Neutrophil (primary cell): ENCODE data around the gene GPR153.
A peak's percentile ranks its signal among the peaks of the same experiment; 100 is the strongest.

Experiments
- H3K27ac ChIP-seq: fragments of 200-600 bp; sonication (generic); 2 replicates; pipeline ENCODE4 v1.5.1; 2016; ENCODE audit warnings: mild to moderate bottlenecking, moderate library complexity
- H3K27me3 ChIP-seq: fragments of 200-600 bp; sonication (generic); 2 replicates; pipeline ENCODE4 v1.6.0; 2016; ENCODE audit warnings: mild to moderate bottlenecking
- H3K36me3 ChIP-seq: fragments of 200-600 bp; sonication (generic); 2 replicates; pipeline ENCODE4 v1.5.1; 2017
- H3K4me1 ChIP-seq, 2 experiments: fragments of 200-600 bp in 1 of 2; sonication (generic) in 1 of 2; 1 replicate in 1 of 2; 2 replicates in 1 of 2; pipeline versions ENCODE4 v1.5.1 to v1.6.1; 2013 to 2016; ENCODE audit warnings: low read depth in 1 of 2, low read length in 1 of 2, mild to moderate bottlenecking in 1 of 2, moderate library complexity in 1 of 2; ENCODE audit not compliant: control insufficient read depth in 1 of 2, insufficient read depth in 1 of 2
- H3K4me3 ChIP-seq, 2 experiments: fragments of 200-600 bp in 1 of 2; sonication (generic) in 1 of 2; 1 replicate in 1 of 2; 2 replicates in 1 of 2; pipeline ENCODE4 v1.5.1; 2013 to 2016; ENCODE audit warnings: low read depth in 1 of 2, low read length in 1 of 2, mild to moderate bottlenecking in 1 of 2, moderate library complexity in 1 of 2
- H3K9me3 ChIP-seq: fragments of 200-600 bp; sonication (generic); 2 replicates; pipeline ENCODE4 v1.5.1; 2016
- CTCF ChIP-seq: fragments of 200-600 bp; sonication (generic); IDR thresholded peaks from 2 replicates; pipeline ENCODE4 v1.5.1; 2016; ENCODE audit warnings: antibody characterized with exemption

GPR153 gene

DNA sequence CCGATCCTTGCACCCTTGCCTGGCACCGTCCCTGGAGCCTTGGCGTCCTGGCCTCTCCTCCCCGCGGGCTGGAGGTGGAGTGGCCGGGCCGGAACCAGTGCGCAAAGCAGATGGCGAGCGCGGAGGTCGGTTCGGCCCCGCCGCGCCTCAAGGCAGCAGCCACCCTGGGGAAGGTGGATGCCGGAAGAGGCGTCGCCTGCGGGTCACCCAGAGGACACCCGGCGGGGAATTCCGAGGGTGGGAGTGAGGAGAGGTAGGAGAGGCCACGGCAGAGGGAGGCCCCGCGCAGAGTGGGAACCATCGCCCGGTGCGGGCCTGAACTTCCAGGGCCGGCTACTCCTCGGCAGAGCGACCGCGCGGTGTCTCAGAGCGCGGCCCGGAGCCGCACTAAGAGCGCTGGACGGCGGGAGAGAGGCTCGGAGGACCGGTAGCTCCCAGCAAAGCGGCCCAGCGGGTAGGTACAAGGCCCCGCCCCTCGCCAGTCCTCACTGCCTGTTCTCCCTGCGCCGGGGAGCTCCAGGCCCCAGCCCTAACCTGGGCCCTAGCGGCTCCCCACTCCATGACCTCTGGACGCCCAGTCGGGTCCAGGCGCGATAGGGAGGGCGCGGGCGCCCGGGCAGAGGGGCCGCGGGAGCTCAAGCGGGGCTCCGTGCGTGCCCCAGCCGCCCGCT, 54.9 kb downstream of the GPR153 start, which contains the start of gene RNF207:
Gene RNF207, plus strand, starts transcription at position 271 of the 671 bp plus-strand sequence. CDS start 417 bp downstream, outside the sequence.
- H3K27ac ChIP-seq = no peak within 1 kb of the TSS
- no peaks in the 10 kb centered on the region for H3K36me3 ChIP-seq
- H3K4me3 ChIP-seq = peak within 1 kb of the TSS in 1 of 2 experiments; percentile 14
- peaks cover 26 to 34% of the 10 kb centered on the region in 2 experiments for H3K4me1 ChIP-seq
- TF ChIP-seq CTCF = no peak
- H3K27me3 ChIP-seq = peaks cover 96% of the 10 kb centered on the region
- H3K9me3 ChIP-seq = no peaks in the 10 kb centered on the region

DNA sequence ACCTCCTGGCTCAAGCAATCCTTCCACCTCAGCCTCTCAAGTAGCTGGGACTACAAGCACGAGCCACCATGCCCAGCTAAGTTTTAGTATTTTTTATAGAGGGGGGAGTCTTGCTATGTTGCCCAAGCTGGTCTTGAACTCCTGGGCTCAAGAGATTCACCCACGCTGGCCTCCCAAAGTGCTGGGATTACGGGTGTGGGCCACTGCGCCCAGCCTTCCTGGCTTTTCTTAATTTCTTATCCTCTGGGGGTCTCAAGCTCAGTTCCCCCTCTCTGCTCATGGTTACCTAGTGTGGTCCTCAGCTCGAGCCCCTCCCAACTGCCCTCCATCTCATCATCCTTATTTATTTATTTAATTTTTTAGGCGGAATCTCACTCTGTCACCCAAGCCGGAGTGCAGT, 58.6 kb downstream of the GPR153 start:
- H3K27me3 ChIP-seq = peaks cover 63% of the 10 kb centered on the region
- no peaks in the 10 kb centered on the region for H3K9me3 ChIP-seq
- H3K36me3 ChIP-seq = no peaks in the 10 kb centered on the region
- TF ChIP-seq CTCF = no peak
- no peak overlapping the region for H3K4me3 ChIP-seq
- no peak overlapping the region for H3K27ac ChIP-seq
- H3K4me1 ChIP-seq = peaks cover 29 to 44% of the 10 kb centered on the region in 2 experiments

DNA sequence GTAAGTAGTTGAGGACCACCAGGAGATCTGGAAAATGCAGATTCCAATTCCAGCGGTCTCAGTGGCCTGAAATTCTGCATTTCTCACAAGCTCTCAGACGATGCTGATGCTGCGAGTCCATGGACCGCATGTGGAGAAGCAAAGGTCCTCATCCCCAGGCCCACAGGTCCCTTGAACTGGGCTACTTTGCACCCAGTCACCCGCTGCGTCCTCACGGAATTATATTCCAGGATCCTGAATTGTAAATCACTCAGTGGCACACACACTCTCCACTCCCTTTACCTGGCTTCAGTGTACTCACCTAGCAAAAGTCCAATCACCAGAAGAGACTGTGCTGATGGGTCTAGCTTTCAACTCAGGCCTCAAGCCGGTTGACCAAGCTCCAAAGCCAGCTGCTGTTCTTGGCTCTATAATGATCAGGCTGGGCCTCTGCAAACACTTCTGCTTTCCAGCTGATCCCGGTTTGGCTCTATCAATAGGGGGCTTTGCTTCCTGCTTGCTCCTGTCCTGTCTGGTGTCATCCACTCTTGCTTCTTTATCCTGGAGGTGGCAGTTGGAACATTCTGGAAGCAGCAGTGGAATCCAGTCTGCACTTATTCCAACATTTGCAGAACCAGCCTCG, 60.6 kb downstream of the GPR153 start:
- H3K27ac ChIP-seq = peak overlapping the region; percentile 57
- peaks cover 43% of the 10 kb centered on the region for H3K27me3 ChIP-seq
- H3K9me3 ChIP-seq = no peaks in the 10 kb centered on the region
- peaks cover 18 to 31% of the 10 kb centered on the region in 2 experiments for H3K4me1 ChIP-seq
- no peaks in the 10 kb centered on the region for H3K36me3 ChIP-seq
- no peak for TF ChIP-seq CTCF
- H3K4me3 ChIP-seq = peak overlapping the region; percentile 73 to 74

DNA sequence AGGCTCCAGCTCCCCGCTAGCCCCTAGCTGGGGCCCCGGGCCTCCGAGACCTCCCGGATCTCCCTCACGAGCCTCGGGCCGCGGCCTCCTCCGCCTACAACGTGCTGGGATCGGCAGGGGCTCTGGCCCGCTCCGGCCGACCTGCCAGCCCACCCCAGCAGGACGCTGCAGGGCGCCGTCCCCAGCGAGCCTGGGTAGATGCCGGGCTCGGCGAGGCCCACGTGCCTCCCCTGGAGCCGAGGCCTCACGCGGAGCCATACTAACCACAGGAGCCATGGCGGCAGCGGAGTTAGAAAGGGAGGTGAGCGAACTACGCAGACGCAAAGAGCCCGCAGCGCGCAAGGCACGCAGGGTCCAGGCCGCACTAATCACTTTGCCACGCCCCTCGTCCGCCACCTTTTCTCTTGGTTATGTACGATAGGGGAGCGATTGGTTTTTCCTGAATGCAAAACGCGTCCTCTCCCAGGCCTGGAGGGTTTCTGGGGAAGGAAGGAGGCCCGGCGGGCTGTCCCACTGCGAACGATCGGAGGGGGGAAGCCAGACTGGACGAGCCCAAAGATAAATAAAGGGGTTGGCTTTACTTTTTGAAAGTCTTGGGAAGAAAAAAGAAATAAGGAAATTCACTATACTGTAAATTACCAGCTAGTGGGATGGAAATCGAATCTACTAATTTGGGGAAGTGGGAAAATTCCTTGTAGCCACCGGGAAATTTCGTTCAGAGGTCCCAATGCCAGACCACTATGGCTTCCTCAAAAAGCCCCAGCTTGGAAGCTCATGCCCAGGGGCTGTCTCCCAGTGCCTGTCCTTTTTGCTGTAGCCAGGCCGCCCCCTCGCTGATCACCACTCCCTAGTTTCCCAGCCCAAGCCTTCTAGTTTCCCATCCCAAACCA, 61.4 kb downstream of the GPR153 start, which contains the start of gene RPL22:
Gene RPL22, minus strand, starts transcription at position 298 of the 890 bp plus-strand sequence. Its CDS starts 22 bp downstream, at position 276.
- TF ChIP-seq CTCF = no peak
- peaks cover 3% of the 10 kb centered on the region for H3K36me3 ChIP-seq
- H3K4me1 ChIP-seq = peaks cover 14 to 24% of the 10 kb centered on the region in 2 experiments
- peak within 1 kb of the TSS; percentile 73 to 74 for H3K4me3 ChIP-seq
- peak within 1 kb of the TSS; percentile 57 for H3K27ac ChIP-seq
- H3K9me3 ChIP-seq = no peaks in the 10 kb centered on the region
- H3K27me3 ChIP-seq = peaks cover 35% of the 10 kb centered on the region

DNA sequence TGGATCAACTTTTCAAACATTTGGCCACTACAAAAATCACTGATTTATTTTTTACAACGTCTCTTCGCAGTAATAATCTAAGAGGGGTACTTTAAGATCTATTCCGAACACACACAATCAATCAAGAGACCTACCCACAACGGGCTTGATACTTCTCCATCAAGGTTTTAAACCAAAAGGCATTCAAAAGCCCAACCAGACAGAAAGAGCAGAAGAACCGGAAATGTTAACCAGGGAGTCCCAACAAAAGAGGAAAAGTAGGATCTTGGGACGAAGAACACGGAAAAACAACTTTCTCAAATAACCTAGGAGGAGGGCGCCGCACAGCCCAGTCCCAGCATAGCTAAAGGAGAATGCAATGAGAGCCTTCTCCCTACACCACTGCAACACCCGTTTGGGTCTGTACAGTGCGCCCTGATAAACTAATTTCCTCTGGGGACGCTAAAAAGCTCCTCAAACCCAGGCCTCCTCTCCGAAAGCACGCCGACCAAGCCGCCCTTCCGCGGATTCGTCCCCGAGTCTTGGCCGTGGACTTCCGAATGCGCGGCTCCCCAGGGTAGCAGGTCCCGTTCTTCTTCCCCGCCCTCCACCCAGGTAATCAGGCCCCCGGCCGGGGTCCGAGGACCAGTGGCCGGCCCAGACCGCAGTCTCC, 62.1 kb downstream of the GPR153 start:
- H3K27me3 ChIP-seq = peaks cover 28% of the 10 kb centered on the region
- peak overlapping the region; percentile 57 for H3K27ac ChIP-seq
- peak overlapping the region; percentile 73 to 74 for H3K4me3 ChIP-seq
- TF ChIP-seq CTCF = no peak
- peaks cover 11% of the 10 kb centered on the region for H3K36me3 ChIP-seq
- H3K4me1 ChIP-seq = peaks cover 14 to 24% of the 10 kb centered on the region in 2 experiments
- no peaks in the 10 kb centered on the region for H3K9me3 ChIP-seq
